ENCODE measurements around the gene VAV2. TPM values are rescaled to one million over a fixed set of nuclear protein-coding genes. Genes with fewer than 3 reads are reported as not detected.

The VAV2 gene
- total RNA-seq, 2 experiments from 2014 or later: 11.0 to 27.8 TPM

DNA sequence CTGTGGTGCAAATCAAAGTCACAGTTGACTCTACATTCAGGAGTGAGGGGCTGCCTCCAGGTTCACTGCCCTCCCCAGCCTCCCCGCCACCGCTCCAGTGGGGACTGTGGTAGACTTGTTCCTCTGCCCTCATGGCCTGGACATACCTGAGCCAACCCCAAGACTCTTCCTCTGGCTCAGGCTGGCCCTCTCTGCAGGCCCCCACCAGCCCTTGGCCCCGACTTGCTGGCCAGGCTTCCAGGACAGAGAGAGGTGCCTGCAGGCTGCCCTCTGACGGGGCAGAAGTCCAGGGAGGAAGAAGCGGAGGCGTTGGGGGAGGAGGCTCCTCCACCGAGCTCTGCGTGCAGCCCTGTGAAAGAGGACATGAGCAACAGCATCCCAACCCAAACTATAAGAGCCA lies 251.2 kb downstream of the VAV2 start:
- POLR2A ChIA-PET: no interaction called here
- Histone ChIP-seq H3K36me3 (ENCODE audit: insufficient read depth, low read length) (no peaks in the 10 kb centered on the region), H2AFZ (ENCODE audit: low read length) (no peak overlapping the region), H3K9me3 (ENCODE audit: low read length) (no peaks in the 10 kb centered on the region), H3K4me3 (ENCODE audit: low read depth, low read length, poor library complexity, severe bottlenecking) (no peak overlapping the region), H3K4me2 (ENCODE audit: low read length) (no peak overlapping the region), H3K4me1 (ENCODE audit: insufficient read depth, low read length, poor library complexity, severe bottlenecking) (peaks cover 8% of the 10 kb centered on the region), H3K27ac (ENCODE audit: low read depth, low read length, poor library complexity, severe bottlenecking) (no peak overlapping the region), H4K20me1 (ENCODE audit: insufficient read depth, low read length) (no peaks in the 10 kb centered on the region), H3K9me2 (ENCODE audit: insufficient read depth, low read length) (no peaks in the 10 kb centered on the region), H3K79me2 (ENCODE audit: insufficient read depth, low read depth, low read length) (no peaks in the 10 kb centered on the region)
- TF ChIP-seq EZH2phosphoT487 (IDR thresholded peaks at IDR 0.05; ENCODE audit: borderline replicate concordance, low read depth, low read length): no peak
- TF ChIP-seq, protein P1, sequence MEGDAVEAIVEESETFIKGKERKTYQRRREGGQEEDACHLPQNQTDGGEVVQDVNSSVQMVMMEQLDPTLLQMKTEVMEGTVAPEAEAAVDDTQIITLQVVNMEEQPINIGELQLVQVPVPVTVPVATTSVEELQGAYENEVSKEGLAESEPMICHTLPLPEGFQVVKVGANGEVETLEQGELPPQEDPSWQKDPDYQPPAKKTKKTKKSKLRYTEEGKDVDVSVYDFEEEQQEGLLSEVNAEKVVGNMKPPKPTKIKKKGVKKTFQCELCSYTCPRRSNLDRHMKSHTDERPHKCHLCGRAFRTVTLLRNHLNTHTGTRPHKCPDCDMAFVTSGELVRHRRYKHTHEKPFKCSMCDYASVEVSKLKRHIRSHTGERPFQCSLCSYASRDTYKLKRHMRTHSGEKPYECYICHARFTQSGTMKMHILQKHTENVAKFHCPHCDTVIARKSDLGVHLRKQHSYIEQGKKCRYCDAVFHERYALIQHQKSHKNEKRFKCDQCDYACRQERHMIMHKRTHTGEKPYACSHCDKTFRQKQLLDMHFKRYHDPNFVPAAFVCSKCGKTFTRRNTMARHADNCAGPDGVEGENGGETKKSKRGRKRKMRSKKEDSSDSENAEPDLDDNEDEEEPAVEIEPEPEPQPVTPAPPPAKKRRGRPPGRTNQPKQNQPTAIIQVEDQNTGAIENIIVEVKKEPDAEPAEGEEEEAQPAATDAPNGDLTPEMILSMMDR (conservative IDR thresholded peaks at IDR 0.05; ENCODE audit: low read length): no peak
- CTCF ChIA-PET (ENCODE audit: unreplicated experiment): no interaction called here
- no peak for DNase-seq (ENCODE audit: low spot score)
- BruUV-seq (replicated peaks): no TSS peak
- intact Hi-C loops (cut with micrococcal nuclease; ENCODE audit: unreplicated experiment): no loop called here

DNA sequence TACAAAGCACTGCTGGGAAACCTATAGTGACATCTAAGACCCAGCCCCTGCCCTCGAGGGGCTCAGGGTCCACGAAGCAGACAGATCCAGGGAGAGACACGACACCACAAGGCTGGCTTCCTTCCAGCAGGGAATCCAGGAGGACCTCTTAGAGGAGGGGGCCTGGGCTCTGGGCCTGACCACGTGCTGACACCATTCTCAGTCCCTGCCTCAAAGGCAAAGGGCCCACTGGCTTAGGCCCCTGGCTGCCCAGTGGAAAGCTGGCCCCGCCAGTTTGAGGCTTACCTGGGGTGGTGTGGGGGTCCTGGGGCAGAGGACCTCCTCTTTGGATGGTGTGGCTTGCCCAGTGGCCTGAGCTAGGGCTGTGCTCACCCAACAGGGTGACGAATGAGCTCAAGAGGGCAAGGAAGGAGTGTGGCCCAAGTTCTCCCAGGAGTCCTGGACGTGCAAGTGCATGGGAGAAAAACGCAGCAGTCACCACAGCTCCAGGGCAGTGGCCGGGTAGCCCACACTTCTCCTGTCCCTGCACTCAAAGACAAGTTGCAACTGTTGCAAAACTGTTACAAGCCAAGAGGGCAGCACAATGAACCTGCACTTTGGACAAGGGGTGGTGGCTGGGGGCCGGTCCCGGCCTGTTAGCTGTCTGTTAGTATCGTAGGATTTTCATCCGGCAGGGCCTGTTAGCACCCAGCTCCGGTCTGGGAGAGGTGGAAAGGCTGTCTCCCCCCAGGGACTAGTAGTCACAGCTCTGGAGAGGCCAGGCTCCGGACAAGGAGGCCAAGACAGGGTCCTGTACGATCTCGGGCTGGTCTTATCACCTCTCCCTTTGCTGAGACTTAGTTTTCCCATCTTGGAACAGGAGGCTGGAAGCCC lies 252.5 kb downstream of the VAV2 start:
- H3K9me2 ChIP-seq (ENCODE audit: insufficient read depth, low read length): no peaks in the 10 kb centered on the region
- no peaks in the 10 kb centered on the region for H3K79me2 ChIP-seq (ENCODE audit: insufficient read depth, low read depth, low read length)
- POLR2A ChIA-PET: no interaction called here
- no peak overlapping the region for H2AFZ ChIP-seq (ENCODE audit: low read length)
- H3K27ac ChIP-seq (ENCODE audit: low read depth, low read length, poor library complexity, severe bottlenecking): no peak overlapping the region
- intact Hi-C loops (cut with micrococcal nuclease; ENCODE audit: unreplicated experiment): no loop called here
- H3K36me3 ChIP-seq (ENCODE audit: insufficient read depth, low read length): no peaks in the 10 kb centered on the region
- CTCF ChIA-PET (ENCODE audit: unreplicated experiment): no interaction called here
- no peak overlapping the region for H3K4me2 ChIP-seq (ENCODE audit: low read length)
- TF ChIP-seq, protein P1 (conservative IDR thresholded peaks at IDR 0.05; ENCODE audit: low read length): no peak
- TF ChIP-seq EZH2phosphoT487 (IDR thresholded peaks at IDR 0.05; ENCODE audit: borderline replicate concordance, low read depth, low read length): no peak
- no peak overlapping the region for H3K4me3 ChIP-seq (ENCODE audit: low read depth, low read length, poor library complexity, severe bottlenecking)
- BruUV-seq (replicated peaks): no TSS peak
- H3K9me3 ChIP-seq (ENCODE audit: low read length): no peaks in the 10 kb centered on the region
- no peak for DNase-seq (ENCODE audit: low spot score)
- peaks cover 17% of the 10 kb centered on the region for H3K4me1 ChIP-seq (ENCODE audit: insufficient read depth, low read length, poor library complexity, severe bottlenecking)
- no peaks in the 10 kb centered on the region for H4K20me1 ChIP-seq (ENCODE audit: insufficient read depth, low read length)

DNA sequence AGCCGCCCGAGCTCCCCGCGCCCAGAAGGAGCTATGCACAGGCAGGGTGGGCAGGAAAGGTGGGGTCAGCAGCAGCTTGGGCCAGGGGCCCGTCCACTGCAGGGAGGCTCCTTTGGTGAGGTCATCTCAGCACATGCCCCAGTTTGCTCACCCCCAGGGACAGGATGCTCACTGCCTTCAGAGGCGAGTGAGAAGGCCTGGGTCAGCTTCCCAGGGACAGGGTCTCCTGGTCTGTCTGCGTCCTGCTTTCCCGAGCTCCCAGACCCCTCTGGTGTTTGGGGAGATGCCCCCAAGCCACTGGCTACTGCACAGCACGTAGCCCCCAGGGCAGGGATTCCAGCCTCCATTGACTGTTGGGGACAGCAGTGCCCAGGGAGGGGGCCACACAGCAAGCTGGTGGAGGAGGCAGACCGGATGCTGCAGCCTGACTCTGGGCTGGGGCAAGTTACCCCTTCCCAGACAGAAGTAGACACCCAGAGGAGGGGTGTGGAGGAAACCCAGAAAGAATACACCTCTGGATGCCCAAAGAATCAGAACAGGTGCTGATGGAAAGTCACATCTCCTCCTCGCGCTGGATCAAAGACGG lies 253.4 kb downstream of the VAV2 start:
- Histone ChIP-seq H3K9me3 (ENCODE audit: low read length) (no peaks in the 10 kb centered on the region), H4K20me1 (ENCODE audit: insufficient read depth, low read length) (no peaks in the 10 kb centered on the region), H3K4me1 (ENCODE audit: insufficient read depth, low read length, poor library complexity, severe bottlenecking) (peaks cover 18% of the 10 kb centered on the region), H3K4me2 (ENCODE audit: low read length) (peak overlapping the region; percentile 47), H3K36me3 (ENCODE audit: insufficient read depth, low read length) (no peaks in the 10 kb centered on the region), H3K27ac (ENCODE audit: low read depth, low read length, poor library complexity, severe bottlenecking) (no peak overlapping the region), H2AFZ (ENCODE audit: low read length) (peak overlapping the region; percentile 46; the same call in 1 of the 2 replicates), H3K4me3 (ENCODE audit: low read depth, low read length, poor library complexity, severe bottlenecking) (no peak overlapping the region), H3K9me2 (ENCODE audit: insufficient read depth, low read length) (no peaks in the 10 kb centered on the region), H3K79me2 (ENCODE audit: insufficient read depth, low read depth, low read length) (no peaks in the 10 kb centered on the region)
- ChIA-PET CTCF (ENCODE audit: unreplicated experiment) (no interaction called here), POLR2A (no interaction called here)
- intact Hi-C loops (cut with micrococcal nuclease; ENCODE audit: unreplicated experiment): no loop called here
- TF ChIP-seq EZH2phosphoT487 (IDR thresholded peaks at IDR 0.05; ENCODE audit: borderline replicate concordance, low read depth, low read length): no peak
- TF ChIP-seq, protein P1 (conservative IDR thresholded peaks at IDR 0.05; ENCODE audit: low read length): no peak
- DNase-seq (ENCODE audit: low spot score): no peak
- BruUV-seq (replicated peaks): no TSS peak
